Stimulated activated CD8-positive, alpha-beta memory T cell treated with anti-CD3 and anti-CD28 coated beads, Interleukin-2, amount 100 ng/mL, for 1 hour (primary cell): ENCODE results near the gene RNF25.

ENCODE experiments used
- DNase-seq, 2 donors: peaks; one replicate each; pipeline ENCODE4 v3.0.0-alpha.2; 2020; ENCODE audit warnings: low read depth in 2 of 2

RNF25 gene

DNA sequence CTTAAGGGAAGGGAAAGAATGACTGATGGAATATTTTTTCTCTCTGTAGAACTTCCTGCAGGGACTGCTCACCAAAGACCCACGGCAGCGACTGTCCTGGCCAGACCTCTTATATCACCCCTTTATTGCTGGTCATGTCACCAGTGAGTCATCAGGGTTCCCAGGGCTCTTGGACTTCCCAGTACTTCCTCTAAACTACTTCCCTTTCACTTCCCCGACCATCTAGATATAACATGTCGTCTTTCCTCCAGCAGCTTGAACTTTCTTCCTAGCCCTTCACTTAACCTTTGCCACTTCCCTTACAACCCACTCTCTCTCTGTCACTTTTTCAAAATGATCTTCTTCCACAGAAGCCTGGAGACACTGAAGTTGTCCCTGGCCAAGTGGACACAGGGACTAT lies 7.3 kb upstream of the RNF25 start:
- DNase-seq = no peak

DNA sequence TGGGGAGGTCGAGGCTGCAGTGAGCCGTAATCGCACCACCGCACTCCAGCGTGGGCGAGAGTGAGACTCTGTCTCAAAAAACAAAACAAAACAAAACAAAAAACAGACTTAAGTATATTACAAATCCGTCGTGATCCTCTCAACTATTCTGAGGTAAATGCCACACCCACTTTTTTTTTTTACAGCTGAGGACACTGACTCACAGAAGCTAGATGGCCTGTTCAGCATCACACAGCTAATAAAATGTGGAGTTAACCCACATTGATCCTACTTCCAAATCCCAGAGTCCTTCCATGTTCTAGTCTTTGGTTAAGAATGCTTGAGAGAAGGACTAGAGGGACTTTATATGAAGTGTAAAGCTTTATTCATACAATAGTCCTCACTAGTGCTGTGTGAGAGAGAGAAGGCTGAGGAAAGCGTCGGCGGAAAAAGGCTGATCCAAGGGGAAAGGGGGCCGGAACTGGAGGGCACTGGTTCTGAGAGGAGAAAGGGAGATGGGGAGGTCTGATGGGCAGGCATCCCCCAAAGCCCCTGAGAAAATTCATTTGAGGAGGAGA lies 627 bp downstream of the RNF25 start:
- DNase-seq = no peak

DNA sequence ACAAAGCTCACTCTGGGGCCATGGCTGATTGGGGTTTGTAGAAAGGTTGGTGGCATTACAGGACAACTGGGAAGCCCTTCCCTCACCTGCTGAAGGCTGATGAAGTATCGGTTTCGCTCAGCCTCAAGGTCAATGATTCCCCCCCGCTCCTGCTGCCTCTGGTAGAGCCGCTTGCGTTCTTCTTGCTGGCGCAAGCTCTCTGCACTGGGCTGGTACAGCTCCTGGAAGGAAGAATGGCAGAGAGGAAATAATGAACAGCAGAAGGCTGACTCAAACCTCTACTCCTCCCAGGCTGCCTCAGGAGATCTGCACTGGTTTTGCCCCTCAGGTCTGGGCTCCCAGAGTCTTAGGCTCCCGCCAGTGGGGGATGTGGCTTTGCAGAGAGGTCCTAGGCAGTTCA lies 7.1 kb downstream of the RNF25 start:
- DNase-seq = no peak

DNA sequence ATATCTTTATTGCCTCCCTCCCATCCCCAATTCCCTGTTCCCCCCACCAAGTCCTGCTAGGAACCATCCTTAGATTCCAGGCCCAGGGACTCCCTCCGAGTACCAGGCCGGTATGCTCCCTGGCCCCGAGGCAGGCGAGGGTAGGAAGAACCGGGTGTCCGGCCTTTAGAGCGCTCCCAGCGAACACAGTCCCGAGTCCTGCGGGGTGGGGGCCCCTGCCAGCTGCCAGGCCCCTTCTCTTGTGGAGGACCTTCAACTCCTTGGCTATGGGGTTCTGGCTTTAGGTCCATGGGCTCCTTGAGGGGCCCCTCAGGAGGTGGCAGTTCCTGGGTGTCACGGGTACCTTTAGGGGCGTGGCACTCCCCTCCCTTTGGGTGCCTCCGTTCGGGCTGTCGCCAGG lies 7.9 kb downstream of the RNF25 start:
- no peak for DNase-seq

DNA sequence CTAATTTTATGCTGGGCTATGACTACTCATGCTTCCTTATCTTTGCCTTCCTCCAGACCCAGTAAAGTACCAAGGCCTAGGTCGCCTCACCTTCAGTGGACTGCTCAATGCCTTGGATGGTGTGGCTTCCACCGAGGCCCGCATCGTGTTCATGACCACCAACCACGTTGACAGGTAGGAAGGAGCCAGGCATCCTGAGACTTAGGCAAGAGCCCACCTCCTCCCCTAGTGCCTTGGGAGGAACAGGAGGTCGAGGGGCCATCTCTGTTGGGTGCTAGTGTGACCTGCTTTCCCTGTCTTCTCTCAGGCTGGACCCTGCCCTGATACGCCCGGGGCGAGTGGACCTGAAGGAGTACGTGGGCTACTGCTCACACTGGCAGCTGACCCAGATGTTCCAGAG lies 9.0 kb downstream of the RNF25 start:
- DNase-seq = no peak

DNA sequence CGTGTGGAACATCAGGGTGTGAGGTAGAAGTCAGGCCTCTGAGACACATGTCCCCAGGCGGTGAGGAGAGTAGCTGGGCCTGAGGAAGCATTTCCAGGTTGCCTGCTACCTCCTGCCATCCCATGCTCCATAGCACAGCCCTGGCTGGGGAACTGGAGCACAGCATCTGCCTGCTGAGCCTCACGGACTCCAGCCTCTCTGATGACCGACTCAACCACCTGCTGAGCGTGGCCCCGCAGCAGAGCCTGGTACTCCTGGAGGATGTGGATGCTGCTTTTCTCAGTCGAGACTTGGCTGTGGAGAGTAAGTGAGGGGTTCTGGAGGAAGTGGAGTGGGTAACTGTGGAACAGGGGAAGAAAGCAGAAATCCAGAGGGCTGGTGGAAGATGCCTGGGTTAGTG lies 9.4 kb downstream of the RNF25 start:
- no peak for DNase-seq

DNA sequence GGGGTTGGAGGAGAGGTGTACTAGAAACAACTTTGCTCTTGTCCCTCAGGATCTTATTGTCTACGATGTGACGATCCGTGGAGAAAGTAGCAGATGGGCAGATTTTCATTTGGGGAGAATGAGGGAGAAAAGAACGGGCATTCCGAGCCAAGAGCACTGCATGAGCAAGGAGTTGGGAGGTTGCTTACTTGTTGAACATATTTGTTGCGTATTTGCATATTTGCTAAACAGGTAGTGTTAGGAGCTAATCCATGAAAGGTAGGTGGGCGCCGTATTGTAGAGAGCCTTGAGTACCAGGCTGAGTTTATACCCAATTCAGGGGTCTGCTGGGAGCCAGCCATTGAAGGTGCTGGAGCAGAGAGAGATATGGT lies 11.8 kb downstream of the RNF25 start:
- no peak for DNase-seq

DNA sequence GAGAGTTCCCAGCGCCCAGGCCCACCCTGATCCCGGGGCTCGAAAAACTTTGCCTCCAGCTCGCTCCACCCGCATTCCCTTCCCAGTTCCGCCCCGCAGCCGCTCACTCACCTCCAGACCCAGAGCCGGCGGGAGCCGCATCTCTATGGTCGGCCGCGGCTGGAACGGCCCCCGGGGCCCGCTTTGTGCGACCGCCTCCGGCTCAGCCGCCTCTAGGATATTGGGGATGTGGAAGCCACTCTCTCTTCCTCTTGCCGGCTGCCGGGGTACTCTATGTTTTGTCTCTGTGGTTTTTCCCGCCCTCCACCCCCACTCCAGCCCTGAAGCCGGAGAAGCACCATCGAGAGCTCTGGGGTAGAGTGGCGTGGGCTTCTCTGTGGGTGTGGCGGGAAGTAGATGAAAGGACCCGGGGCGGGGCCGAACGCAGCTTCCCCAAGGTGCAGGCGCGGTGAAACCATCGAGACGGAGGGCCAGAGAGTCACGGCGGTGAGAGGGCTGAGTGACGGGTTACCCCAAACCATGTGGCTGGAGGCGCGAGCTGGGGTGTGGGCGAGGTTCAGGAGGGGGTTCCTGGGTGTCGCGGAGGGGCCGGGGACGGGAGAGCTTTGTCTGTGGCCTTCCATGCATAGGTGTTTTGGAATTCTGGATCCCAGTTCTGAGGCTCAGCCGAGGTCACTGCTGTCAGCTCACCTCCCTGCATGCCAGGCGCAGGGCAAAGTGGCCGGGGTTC lies 12.4 kb downstream of the RNF25 start, which contains the start of the genes BCS1L and ZNF142:
TSS of gene BCS1L (plus strand) at position 426 of the 730 bp plus-strand sequence. CDS start 1,305 bp downstream, outside the sequence.
TSS of gene ZNF142 (minus strand) at position 366 of the 730 bp plus-strand sequence. CDS start 3,194 bp downstream, outside the sequence.
- peak; percentile 81 to 82 for DNase-seq

DNA sequence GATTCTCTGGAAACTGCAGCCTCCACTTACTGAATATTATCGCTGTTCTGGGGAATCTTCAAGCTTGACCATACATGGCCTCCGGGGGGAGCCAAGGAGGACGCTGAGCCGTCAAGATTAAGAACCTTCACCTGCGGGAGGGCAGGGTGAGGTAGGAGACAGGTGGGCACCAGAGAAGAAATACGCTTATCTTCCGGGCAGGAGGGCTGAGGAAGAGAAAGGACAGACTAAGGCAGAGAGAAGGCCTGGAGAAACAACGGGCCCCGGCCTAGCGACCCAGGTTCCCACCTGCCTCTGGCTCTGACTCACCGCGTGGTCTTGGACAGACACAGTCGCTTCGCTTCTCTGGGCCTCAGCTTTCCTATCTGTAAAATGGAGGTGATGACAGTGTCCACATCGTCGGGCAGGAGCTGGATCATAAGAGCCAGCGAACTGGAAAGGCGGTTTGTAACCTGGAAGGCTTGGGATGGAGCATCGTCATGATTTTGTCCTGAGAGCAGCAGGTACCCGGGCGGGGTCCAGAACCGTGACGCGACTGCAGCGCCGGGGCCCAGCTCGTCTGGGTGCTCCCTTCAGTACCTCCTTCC lies 13.0 kb downstream of the RNF25 start:
- DNase-seq = peak in 1 of 2 donors; percentile 8

DNA sequence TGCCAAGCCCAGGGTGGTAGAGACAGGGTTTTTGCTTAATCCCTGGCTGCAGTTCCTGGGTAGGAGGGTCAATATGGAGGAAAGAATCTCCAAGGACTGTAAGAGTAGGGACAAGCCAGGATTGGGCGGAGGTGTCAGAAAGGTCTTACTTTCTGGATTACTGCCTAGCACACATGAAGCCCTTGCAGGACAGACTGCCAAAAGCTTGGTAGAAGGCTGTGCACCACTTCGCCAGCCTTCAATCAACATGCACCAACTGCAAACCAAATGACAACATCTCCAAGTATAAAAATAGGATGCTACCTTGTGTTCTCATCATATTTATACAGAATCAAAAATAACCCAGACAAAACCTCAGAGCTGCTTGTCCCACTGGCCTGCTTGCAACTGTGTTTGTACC lies 16.1 kb downstream of the RNF25 start:
- DNase-seq = no peak

DNA sequence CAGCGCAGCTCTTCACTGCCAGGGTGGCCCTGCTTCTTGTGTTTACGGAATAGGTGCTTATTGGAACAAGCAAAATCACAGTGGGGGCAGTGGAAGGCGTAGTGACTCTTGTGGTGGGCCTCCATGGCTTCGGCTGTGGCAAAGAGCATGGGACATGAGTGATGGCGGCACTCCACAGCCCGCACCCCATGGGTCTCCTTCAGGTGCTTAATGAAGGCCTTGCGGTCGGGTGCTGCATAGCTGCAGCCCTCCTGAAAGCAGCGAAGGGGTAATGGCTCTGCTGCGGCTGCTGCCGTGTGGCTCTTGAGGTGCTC lies 23.1 kb downstream of the RNF25 start:
- DNase-seq = no peak

DNA sequence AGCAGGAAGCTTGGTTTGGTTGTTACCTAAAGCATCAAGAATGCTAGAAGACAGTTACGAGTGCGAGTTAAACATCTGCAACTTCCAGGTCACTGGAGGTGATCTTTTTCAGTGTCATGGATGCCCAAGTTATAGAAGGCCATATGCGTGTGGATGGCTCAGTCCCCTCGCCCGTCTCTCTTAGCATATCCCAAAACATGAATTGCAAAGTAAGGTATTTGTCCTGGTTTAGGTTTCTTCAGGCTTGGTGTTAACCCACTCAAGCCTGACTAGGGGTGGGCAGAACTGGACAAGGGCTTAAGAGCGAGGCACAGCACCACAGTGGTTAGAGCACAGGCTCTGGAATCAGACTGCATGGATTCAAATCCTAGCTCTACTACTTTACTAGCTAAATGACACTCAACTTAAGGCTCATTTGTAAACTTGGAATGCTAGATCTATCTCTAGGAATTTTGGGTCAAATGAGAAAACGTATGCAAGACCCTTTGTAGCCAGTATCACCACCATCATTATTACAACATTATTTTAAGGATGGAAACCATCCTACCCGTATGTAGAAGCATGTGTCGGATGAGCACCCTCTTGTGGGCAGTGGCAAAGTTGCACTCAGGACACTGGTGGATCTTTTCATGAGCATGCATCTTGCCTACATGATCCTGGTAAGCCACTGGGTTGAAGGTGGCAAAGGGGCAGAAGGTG lies 23.6 kb downstream of the RNF25 start:
- peak in 1 of 2 donors; percentile 9 for DNase-seq

DNA sequence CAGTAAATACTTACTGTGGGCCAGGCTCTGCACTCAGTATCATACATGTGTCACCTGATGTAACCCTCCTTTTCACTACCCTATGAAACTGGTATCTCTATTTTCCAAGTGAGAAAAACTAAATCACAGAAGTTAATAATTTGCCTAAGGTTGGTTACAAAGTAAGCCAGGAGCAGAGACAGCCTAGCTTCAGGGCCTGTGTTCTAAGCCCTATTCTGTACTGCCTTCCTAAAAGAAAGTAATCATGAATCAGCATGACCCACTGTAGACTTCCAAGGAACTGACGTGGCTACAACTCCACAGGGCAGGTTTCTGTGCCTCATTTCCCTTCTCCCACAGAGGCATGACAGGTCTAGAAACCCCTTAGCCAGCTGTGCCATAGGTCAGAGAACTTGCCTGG lies 26.7 kb downstream of the RNF25 start:
- no peak for DNase-seq

DNA sequence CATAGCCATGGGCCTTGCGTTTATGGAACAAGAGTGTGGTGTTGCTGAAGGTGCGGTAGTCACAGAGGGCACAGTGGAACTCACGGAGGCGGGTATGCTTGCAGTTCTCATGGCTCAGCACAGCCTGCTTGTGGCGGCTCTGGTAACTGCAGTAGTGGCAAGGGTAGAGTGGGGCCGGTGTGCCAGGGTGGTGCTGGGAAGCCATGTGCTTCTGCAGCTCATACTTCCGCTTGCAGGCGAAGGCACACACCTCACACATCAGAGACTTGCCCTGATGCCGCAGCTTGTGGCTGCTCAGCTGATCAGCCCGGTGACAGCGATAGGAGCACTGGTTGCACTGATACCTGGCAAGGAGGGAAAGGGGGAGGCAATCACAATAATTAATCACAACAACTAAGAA lies 27.1 kb downstream of the RNF25 start:
- DNase-seq = no peak

DNA sequence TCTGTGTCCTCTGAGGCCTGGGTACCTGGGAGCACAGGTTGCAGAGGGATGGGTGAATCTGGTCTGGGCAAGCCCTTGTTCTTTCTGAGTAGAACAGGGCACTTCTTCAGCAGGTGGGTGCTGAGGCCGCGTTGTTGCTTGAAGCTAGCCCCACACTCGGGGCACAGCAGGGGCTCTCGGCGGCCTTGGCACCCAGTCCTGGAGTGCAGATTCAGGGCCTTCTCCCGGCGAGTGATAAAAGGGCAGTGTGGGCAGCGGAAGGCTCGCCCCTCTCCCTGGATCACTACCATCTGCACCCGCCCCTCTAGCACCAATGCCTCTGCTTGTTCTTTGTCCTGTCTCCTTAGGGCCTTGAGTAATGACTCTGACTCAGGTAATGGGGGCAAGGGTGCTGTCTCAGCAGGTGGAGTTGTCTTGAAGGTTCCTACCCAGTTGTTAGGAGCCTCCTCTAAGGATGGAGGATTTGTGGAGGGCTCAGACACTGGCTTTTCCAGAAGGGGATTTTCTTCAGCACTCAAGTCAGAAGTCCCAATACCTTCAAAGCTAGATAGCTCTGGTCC lies 28.0 kb downstream of the RNF25 start:
- DNase-seq = no peak

DNA sequence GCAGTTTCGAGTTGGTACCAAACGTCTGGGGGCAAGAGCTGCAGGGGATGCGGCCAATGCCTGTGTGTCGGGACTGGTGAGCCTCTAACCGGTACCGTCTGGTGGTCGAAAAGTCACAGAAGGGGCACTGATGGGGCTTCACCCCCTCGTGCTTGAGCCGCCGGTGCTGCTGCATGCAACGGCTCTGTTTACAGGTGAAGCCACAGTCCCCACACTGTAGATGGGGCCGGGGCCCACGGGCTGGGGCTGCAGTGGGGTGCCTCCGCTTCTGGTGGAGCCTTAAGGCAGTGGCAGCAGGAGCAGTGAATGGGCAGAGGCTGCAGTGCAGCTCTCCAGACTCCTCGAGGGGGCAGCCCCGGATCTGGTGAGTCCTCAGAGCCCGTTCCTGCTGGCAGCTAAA lies 29.0 kb downstream of the RNF25 start:
- DNase-seq = no peak

DNA sequence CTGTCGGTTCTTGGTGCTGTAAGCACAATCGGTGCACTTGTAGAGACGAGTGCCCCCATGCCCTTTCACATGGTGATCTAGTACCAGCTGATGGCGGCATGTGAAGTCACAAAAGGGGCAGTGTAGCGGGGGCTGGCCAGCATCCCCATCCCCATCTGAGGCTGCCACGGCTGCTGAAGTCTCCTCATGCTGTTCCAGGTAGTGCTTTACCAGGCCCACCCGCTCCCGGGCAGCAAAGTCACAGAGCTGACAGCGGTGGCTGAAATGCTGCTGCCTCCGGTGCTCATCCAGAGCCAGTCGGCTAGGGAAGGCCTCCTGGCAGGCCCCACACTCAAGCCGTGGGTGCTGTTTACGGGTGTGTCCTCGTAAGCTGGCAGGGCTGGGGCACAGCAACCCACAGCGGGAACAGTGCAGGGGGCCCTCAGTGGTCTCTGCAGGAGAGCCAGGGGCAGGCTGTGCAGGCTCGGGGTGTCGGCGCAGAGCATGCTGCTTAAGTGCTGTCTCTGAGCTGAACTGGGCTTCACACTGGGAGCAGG lies 29.6 kb downstream of the RNF25 start:
- DNase-seq = no peak

DNA sequence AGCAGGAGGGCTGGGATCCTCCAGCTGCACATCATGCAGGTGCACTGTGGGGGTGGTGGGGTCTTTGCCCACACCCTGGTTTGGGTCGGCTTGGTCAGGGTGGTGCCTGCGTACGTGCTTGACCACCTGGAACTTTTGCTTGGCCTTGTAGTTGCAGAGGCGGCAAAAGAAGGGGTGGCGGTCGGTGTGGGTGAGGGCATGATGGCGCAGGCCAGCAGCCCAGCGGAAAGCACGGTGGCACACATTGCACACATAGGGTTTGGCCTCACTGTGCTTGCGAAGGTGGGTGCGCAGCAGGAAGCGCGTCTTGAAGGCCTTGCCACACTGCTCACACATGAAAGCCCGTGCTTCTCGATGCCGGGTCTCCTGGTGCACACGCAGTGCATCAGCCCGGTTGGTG lies 33.4 kb downstream of the RNF25 start:
- DNase-seq = no peak

DNA sequence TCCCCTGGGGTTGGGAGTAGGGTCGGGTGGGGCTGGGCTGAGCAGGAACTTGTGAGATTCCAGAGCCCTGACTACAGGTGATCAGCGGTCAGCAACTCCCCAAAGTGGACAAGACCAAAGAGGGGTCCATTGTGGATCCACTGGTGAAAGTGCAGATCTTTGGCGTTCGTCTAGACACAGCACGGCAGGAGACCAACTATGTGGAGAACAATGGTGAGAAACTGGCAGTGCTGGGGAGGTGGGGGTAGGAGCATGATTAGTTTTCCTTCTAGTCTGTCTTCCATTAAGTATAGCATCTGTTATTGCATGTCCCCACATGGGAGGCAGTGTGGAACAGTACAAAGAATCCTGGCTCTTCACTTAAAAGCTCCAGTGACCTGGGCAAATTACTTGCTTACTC lies 36.1 kb downstream of the RNF25 start:
- no peak for DNase-seq

DNA sequence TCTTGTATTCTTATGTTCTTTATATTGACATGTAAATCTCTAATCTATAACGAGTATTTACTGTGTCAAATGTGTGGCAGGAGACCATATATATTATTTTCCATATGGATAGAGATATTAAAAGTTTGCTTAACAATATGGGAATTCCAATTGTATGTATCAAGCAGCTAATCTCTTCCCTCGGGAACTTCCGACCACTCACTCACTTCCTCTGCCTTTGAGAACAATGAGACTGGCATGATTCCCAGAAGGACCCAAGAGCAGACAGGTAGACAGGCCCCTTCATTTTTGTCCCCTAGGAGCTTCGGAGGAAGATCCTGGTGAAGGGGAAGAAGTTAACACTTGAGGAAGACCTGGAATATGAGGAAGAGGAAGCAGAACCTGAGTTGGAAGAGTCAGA lies 40.0 kb downstream of the RNF25 start:
- no peak for DNase-seq

DNA sequence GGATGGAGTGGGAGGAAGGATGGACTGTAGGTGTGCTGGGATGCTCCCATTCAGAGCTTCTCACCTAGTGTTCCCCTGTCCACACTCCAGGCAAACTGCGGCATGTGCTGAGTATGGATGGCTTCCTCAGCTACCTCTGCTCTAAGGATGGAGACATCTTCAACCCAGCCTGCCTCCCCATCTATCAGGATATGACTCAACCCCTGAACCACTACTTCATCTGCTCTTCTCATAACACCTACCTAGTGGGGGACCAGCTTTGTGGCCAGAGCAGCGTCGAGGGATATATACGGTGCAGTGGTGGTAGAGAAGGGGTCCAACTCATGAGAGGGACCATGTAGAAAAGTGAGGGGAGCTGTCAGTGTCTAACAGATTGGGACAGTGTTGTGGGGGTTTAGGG lies 43.9 kb downstream of the RNF25 start:
- no peak for DNase-seq

DNA sequence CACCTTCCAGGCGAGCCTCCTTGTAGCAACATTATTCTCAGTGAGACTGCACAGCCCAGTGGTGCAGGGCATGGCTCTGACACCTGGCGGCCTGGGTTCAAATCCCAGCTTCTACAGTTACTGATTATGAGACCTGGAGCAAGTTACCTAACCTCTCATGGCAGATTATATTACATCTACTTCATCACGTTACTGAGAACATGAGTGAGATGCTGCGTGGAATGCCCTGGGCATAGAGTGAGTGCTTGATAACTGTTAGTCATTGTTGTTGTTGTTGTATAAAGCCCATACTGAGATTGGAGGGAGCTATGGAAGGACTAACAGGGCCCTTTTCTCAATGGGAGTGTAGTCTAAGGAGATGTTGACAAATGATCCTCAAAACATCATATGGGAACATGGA lies 45.4 kb downstream of the RNF25 start:
- DNase-seq = no peak
